Neutrophil (primary cell): Measurements from ENCODE around the gene EDRF1.

Source experiments
- H3K27ac ChIP-seq: fragments of 200-600 bp; sonication (generic); 2 replicates; pipeline ENCODE4 v1.5.1; 2016; ENCODE audit warnings: mild to moderate bottlenecking, moderate library complexity
- H3K27me3 ChIP-seq: fragments of 200-600 bp; sonication (generic); 2 replicates; pipeline ENCODE4 v1.6.0; 2016; ENCODE audit warnings: mild to moderate bottlenecking
- H3K36me3 ChIP-seq: fragments of 200-600 bp; sonication (generic); 2 replicates; pipeline ENCODE4 v1.5.1; 2017
- H3K4me1 ChIP-seq, 2 experiments: fragments of 200-600 bp in 1 of 2; sonication (generic) in 1 of 2; 1 replicate in 1 of 2; 2 replicates in 1 of 2; pipeline versions ENCODE4 v1.5.1 to v1.6.1; 2013 to 2016; ENCODE audit warnings: low read depth in 1 of 2, low read length in 1 of 2, mild to moderate bottlenecking in 1 of 2, moderate library complexity in 1 of 2; ENCODE audit not compliant: control insufficient read depth in 1 of 2, insufficient read depth in 1 of 2
- H3K4me3 ChIP-seq, 2 experiments: fragments of 200-600 bp in 1 of 2; sonication (generic) in 1 of 2; 1 replicate in 1 of 2; 2 replicates in 1 of 2; pipeline ENCODE4 v1.5.1; 2013 to 2016; ENCODE audit warnings: low read depth in 1 of 2, low read length in 1 of 2, mild to moderate bottlenecking in 1 of 2, moderate library complexity in 1 of 2
- H3K9me3 ChIP-seq: fragments of 200-600 bp; sonication (generic); 2 replicates; pipeline ENCODE4 v1.5.1; 2016
- CTCF ChIP-seq: fragments of 200-600 bp; sonication (generic); IDR thresholded peaks from 2 replicates; pipeline ENCODE4 v1.5.1; 2016; ENCODE audit warnings: antibody characterized with exemption

The EDRF1 gene

GRCh38 chr10:125719173-125720001, at the start of gene EDRF1:
Gene EDRF1 (plus strand): TSS chr10:125719709. CDS start chr10:125719808, 99 bp downstream.
- Histone ChIP-seq H3K27me3 (no peaks in the 10 kb centered on the region), H3K4me3 (peak within 1 kb of the TSS; percentile 86 to 97), H3K36me3 (peaks cover 31% of the 10 kb centered on the region), H3K27ac (peak within 1 kb of the TSS; percentile 83), H3K4me1 (peaks cover 15 to 19% of the 10 kb centered on the region in 2 experiments), H3K9me3 (no peaks in the 10 kb centered on the region)
- peak; percentile 25 for TF ChIP-seq CTCF

GRCh38 chr10:125672884-125673283, 46.6 kb upstream of the EDRF1 start:
- H3K4me1 ChIP-seq = no peaks in the 10 kb centered on the region
- no peak overlapping the region for H3K4me3 ChIP-seq
- no peak overlapping the region for H3K27ac ChIP-seq
- no peaks in the 10 kb centered on the region for H3K9me3 ChIP-seq
- no peaks in the 10 kb centered on the region for H3K27me3 ChIP-seq
- H3K36me3 ChIP-seq = no peaks in the 10 kb centered on the region
- no peak for TF ChIP-seq CTCF

- no peaks in the 10 kb centered on the region for H3K36me3 ChIP-seq
- TF ChIP-seq CTCF = no peak
- H3K4me3 ChIP-seq = no peak overlapping the region
- H3K4me1 ChIP-seq = no peaks in the 10 kb centered on the region
- H3K27ac ChIP-seq = no peak overlapping the region
- H3K9me3 ChIP-seq = no peaks in the 10 kb centered on the region
- peaks cover 9% of the 10 kb centered on the region for H3K27me3 ChIP-seq
These were observed 40.1 kb upstream of the EDRF1 start for GRCh38 chr10:125679436-125679835.

GRCh38 chr10:125683063-125683462, 36.4 kb upstream of the EDRF1 start, which contains the start of gene TEX36:
Gene TEX36 (minus strand): TSS chr10:125683163. CDS start chr10:125682989, 174 bp downstream.
- TF ChIP-seq CTCF = no peak
- Histone ChIP-seq H3K9me3 (no peaks in the 10 kb centered on the region), H3K36me3 (no peaks in the 10 kb centered on the region), H3K4me1 (no peaks in the 10 kb centered on the region), H3K27me3 (peaks cover 16% of the 10 kb centered on the region), H3K4me3 (no peak within 1 kb of the TSS), H3K27ac (no peak within 1 kb of the TSS)

- no peak overlapping the region for H3K27ac ChIP-seq
- H3K4me3 ChIP-seq = no peak overlapping the region
- no peaks in the 10 kb centered on the region for H3K36me3 ChIP-seq
- no peak for TF ChIP-seq CTCF
- H3K4me1 ChIP-seq = no peaks in the 10 kb centered on the region
- no peaks in the 10 kb centered on the region for H3K9me3 ChIP-seq
- peaks cover 16% of the 10 kb centered on the region for H3K27me3 ChIP-seq
These were observed 35.7 kb upstream of the EDRF1 start for GRCh38 chr10:125683821-125684220.
